ENCODE data around the gene TBC1D5.
"Not testable (repeated sequence)": the region's sequence is repeated elsewhere in the genome, so short reads cannot be mapped to it uniquely, and the experiment has no call there.

Gene TBC1D5

GRCh38 chr3:17133632-17134545, 608.5 kb downstream of the TBC1D5 start:
- in situ Hi-C loops (cut with HindIII; ENCODE audit: low pct_ligation_motif_present, low pct_unique_long_range_greater_than_20kb, low sequenced_read_pairs): no loop called here
- no peak for DNase-seq

GRCh38 chr3:17132286-17133115, 609.9 kb downstream of the TBC1D5 start:
- no peak for DNase-seq
- in situ Hi-C loops (cut with HindIII; ENCODE audit: low pct_ligation_motif_present, low pct_unique_long_range_greater_than_20kb, low sequenced_read_pairs): no loop called here

GRCh38 chr3:17130956-17131355, 611.5 kb downstream of the TBC1D5 start:
- DNase-seq: no peak
- in situ Hi-C loops (cut with HindIII; ENCODE audit: low pct_ligation_motif_present, low pct_unique_long_range_greater_than_20kb, low sequenced_read_pairs): no loop called here

GRCh38 chr3:17129556-17129955, 612.9 kb downstream of the TBC1D5 start:
- in situ Hi-C loops (cut with HindIII; ENCODE audit: low pct_ligation_motif_present, low pct_unique_long_range_greater_than_20kb, low sequenced_read_pairs): no loop called here

GRCh38 chr3:17128671-17129070, 613.8 kb downstream of the TBC1D5 start:
- DNase-seq; in situ Hi-C loops (cut with HindIII; ENCODE audit: low pct_ligation_motif_present, low pct_unique_long_range_greater_than_20kb, low sequenced_read_pairs): not testable (repeated sequence)

More at GRCh38 chr3:17129556-17129955, 612.9 kb downstream of the TBC1D5 start:
- DNase-seq: no peak

GRCh38 chr3:17125738-17126442, 616.5 kb downstream of the TBC1D5 start:
- in situ Hi-C loops (cut with HindIII; ENCODE audit: low pct_ligation_motif_present, low pct_unique_long_range_greater_than_20kb, low sequenced_read_pairs): no loop called here
- no peak for DNase-seq

- no peak for DNase-seq
- in situ Hi-C loops (cut with HindIII; ENCODE audit: low pct_ligation_motif_present, low pct_unique_long_range_greater_than_20kb, low sequenced_read_pairs): no loop called here
Observed at GRCh38 chr3:17122758-17123157, 619.7 kb downstream of the TBC1D5 start.

- in situ Hi-C loops (cut with HindIII; ENCODE audit: low pct_ligation_motif_present, low pct_unique_long_range_greater_than_20kb, low sequenced_read_pairs): no loop called here
Observed at GRCh38 chr3:17121336-17121735, 621.1 kb downstream of the TBC1D5 start.

GRCh38 chr3:17120115-17120514, 622.3 kb downstream of the TBC1D5 start:
- in situ Hi-C loops (cut with HindIII; ENCODE audit: low pct_ligation_motif_present, low pct_unique_long_range_greater_than_20kb, low sequenced_read_pairs): no loop called here

More at GRCh38 chr3:17121336-17121735, 621.1 kb downstream of the TBC1D5 start:
- DNase-seq: no peak

GRCh38 chr3:17119201-17120072, 623.0 kb downstream of the TBC1D5 start:
- DNase-seq: no peak
- in situ Hi-C loops (cut with HindIII; ENCODE audit: low pct_ligation_motif_present, low pct_unique_long_range_greater_than_20kb, low sequenced_read_pairs): no loop called here

More at GRCh38 chr3:17120115-17120514, 622.3 kb downstream of the TBC1D5 start:
- DNase-seq: no peak

- in situ Hi-C loops (cut with HindIII; ENCODE audit: low pct_ligation_motif_present, low pct_unique_long_range_greater_than_20kb, low sequenced_read_pairs): no loop called here
- DNase-seq: no peak
Observed at GRCh38 chr3:17118771-17119170, 623.7 kb downstream of the TBC1D5 start.

GRCh38 chr3:17116007-17116600, 626.3 kb downstream of the TBC1D5 start:
- in situ Hi-C loops (cut with HindIII; ENCODE audit: low pct_ligation_motif_present, low pct_unique_long_range_greater_than_20kb, low sequenced_read_pairs): no loop called here
- DNase-seq: no peak

- in situ Hi-C loops (cut with HindIII; ENCODE audit: low pct_ligation_motif_present, low pct_unique_long_range_greater_than_20kb, low sequenced_read_pairs): no loop called here
Observed at GRCh38 chr3:17115186-17115585, 627.2 kb downstream of the TBC1D5 start.

GRCh38 chr3:17111586-17111985, 630.8 kb downstream of the TBC1D5 start:
- in situ Hi-C loops (cut with HindIII; ENCODE audit: low pct_ligation_motif_present, low pct_unique_long_range_greater_than_20kb, low sequenced_read_pairs): no loop called here

More at GRCh38 chr3:17115186-17115585, 627.2 kb downstream of the TBC1D5 start:
- DNase-seq: peak; percentile 1

GRCh38 chr3:17110660-17111396, 631.6 kb downstream of the TBC1D5 start:
- no peak for DNase-seq
- in situ Hi-C loops (cut with HindIII; ENCODE audit: low pct_ligation_motif_present, low pct_unique_long_range_greater_than_20kb, low sequenced_read_pairs): no loop called here

More at GRCh38 chr3:17111586-17111985, 630.8 kb downstream of the TBC1D5 start:
- DNase-seq: no peak
